ENCODE data around the gene MAF. TPM values are rescaled to one million over a fixed set of nuclear protein-coding genes. Genes with fewer than 3 reads are reported as not detected.

The MAF gene
- total and polyA plus RNA-seq, 9 of the 15 experiments (the other 6 are each of a cell fraction or from before 2014, with no cell fraction given), result 0.01 to 0.18 TPM; not detected in 7

DNA sequence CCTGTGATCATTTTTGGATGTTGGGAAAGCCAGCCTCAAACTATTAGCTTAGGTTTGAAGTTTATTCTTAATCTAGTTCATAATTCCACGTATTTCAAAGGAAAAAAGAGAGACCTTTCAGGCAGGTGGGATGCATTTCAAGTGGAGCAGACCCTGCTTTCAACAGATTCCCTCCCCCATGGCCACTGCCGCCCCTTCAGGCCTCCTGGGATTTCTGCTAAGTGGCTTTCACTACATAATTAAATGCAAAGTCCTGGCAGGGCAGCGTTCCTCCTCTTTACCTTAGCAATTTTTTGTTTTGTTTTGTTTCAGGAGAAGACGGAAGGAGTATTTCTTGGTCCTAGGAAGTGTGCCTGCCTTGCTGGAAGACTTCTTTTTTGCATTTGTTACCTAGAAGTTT lies 36.6 kb downstream of the MAF start:
- CTCF ChIA-PET (ENCODE audit: low intra/inter-chr PET ratio), result no interaction called here

More for the DNA sequence above, 36.6 kb downstream of the MAF start:
- Histone ChIP-seq H3K9ac (ENCODE audit: insufficient read depth in 1 of 2, low read depth in 2 of 2, low read length in 2 of 2) (no peak overlapping the region), H3K36me3 (ENCODE audit: control insufficient read depth, insufficient read depth, low read length) (no peaks in the 10 kb centered on the region), H3K79me2 (ENCODE audit: control insufficient read depth, insufficient read depth, low read length) (no peaks in the 10 kb centered on the region), H3K4me2 (ENCODE audit: insufficient read depth, low read length) (no peak overlapping the region), H3K27ac (ENCODE audit: extremely low read depth, low read depth, low read length) (no peak overlapping the region), H3K4me3 (no peak overlapping the region), H3K9me1 (ENCODE audit: control insufficient read depth, insufficient read depth, low read length) (no peaks in the 10 kb centered on the region), H3K9me3 (replicated peaks; ENCODE audit: control insufficient read depth, insufficient read depth, low read depth, low read length) (no peaks in the 10 kb centered on the region), H2AFZ (ENCODE audit: low read depth, low read length) (no peak overlapping the region), H4K20me1 (replicated peaks; ENCODE audit: control insufficient read depth, insufficient read depth, low read length) (no peaks in the 10 kb centered on the region), H3K4me1 (replicated peaks in 1 of 2; ENCODE audit: control insufficient read depth in 2 of 2, insufficient read depth in 2 of 2, low read length in 2 of 2) (no peaks in the 10 kb centered on the region), H3K27me3 (ENCODE audit: control insufficient read depth in 2 of 2, insufficient read depth in 2 of 2, low read length in 2 of 2) (peaks cover 0 to 19% of the 10 kb centered on the region in 2 experiments)
- ATAC-seq (no peak), DNase-seq (ENCODE audit: extremely low read depth in 1 of 4, low spot score in 3 of 4) (no peak), FAIRE-seq (no peak)
- TF ChIP-seq MTA2 (IDR thresholded peaks at IDR 0.05; ENCODE audit: low read depth) (no peak), ZNF785 (CRISPR knock-in tag; IDR thresholded peaks at IDR 0.05) (no peak), HMGN3 (IDR thresholded peaks at IDR 0.05; ENCODE audit: borderline replicate concordance, extremely low read depth, insufficient read length, low read depth, low read length) (no peak), ZNF695 (CRISPR knock-in tag; IDR thresholded peaks at IDR 0.05) (no peak), MEF2A (IDR thresholded peaks at IDR 0.05; ENCODE audit: control insufficient read depth, low read depth, low read length) (no peak), ZFPM2 (CRISPR knock-in tag; IDR thresholded peaks at IDR 0.05) (no peak), HMG20B (CRISPR knock-in tag; IDR thresholded peaks at IDR 0.05) (no peak), GABPB2 (CRISPR knock-in tag; conservative IDR thresholded peaks at IDR 0.05) (no peak)
- TF ChIP-seq, protein P1, sequence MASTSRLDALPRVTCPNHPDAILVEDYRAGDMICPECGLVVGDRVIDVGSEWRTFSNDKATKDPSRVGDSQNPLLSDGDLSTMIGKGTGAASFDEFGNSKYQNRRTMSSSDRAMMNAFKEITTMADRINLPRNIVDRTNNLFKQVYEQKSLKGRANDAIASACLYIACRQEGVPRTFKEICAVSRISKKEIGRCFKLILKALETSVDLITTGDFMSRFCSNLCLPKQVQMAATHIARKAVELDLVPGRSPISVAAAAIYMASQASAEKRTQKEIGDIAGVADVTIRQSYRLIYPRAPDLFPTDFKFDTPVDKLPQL (IDR thresholded peaks at IDR 0.05; ENCODE audit: extremely low read depth, insufficient read length), result no peak
- POLR2A ChIA-PET, result interaction anchor here (0.6 to 0.9 kb wide), 2 partner anchors 12 to 15 kb away, joined by 3 read pairs; no protein-coding TSS in a partner anchor
- intact Hi-C loops (cut with micrococcal nuclease), result no loop called here
- no TSS peak for BruUV-seq (replicated peaks)
- in situ Hi-C loops (cut with MboI), result no loop called here
- 2% methylated on average over 4 of the region's 4 CpGs for WGBS (ENCODE audit: insufficient coverage, low coverage, missing lambda C conversion rate)
